ENCODE measurements around the gene ELOVL5.

DNA sequence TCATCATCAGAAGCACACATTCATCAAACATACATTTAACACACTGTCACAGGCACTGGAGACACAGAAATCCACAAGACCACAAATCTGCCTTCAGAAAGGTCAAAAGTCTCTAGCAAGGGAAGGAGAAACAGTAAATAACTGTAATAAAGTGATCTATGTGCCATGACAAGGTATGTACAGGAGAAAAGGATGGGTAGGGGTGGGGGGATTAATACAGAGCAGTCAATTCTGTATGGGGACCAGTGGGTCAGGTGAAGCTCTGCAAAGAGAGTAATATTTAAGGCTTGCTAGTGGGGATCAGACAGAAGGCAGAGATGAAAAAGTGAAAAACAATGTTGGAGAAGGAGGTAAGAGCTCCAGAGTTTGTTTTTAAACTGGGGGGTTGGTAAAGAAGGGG is 32.6 kb downstream of the ELOVL5 start:
- TF ChIP-seq EZH2 (IDR thresholded peaks at IDR 0.05; ENCODE audit: borderline replicate concordance, insufficient read depth, low read length, poor library complexity, severe bottlenecking) (no peak), CTCF (IDR thresholded peaks at IDR 0.05; ENCODE audit: poor library complexity, severe bottlenecking) (no peak)

All from neural cell (in vitro differentiated cells).